Renal cortex interstitium (tissue), 11 donors: Measurements from ENCODE around the gene RND2. TPM values are rescaled to one million over a fixed set of nuclear protein-coding genes. Genes with fewer than 3 reads are reported as not detected.
"Not testable (repeated sequence)": the region's sequence is repeated elsewhere in the genome, so short reads cannot be mapped to it uniquely, and the experiment has no call there.

Source experiments
- DNase-seq, 11 donors: peaks; one replicate each; pipeline ENCODE4 v3.0.0-alpha.2; 2013; ENCODE audit warnings: low read depth in 9 of 11, low spot score in 4 of 11; ENCODE audit errors: extremely low read depth in 1 of 11
- polyA plus RNA-seq, 3 donors: library from polyadenylated mRNA; unstranded; fragments of 120-200 nt; gene quantifications; one replicate each; pipeline ENCODE4 v1.2.1, GENCODE V29; 2013; ENCODE audit not compliant: insufficient read length in 3 of 3

Gene RND2
- polyA plus RNA-seq, 3 donors = 3.6 to 4.0 (median 3.9) TPM

DNA sequence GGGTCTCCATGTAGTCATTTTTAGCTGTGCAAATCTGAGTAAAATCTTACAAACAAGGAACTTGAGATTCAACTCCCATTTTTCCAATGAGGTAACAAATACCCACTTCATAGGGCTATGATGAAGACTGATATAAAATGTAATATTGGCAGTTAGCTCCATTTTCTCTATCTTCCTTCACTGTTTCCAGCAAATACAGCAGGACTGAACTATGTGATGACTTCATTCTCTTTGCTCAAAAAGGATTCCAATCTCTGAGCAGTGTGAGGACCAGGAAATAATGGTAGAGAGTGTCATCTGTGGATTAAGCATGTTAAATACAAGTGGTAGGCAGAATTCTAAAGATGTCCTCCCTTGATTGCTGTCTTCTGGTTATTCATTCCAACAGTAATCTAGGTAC lies 18.3 kb downstream of the RND2 start:
- no peak for DNase-seq

DNA sequence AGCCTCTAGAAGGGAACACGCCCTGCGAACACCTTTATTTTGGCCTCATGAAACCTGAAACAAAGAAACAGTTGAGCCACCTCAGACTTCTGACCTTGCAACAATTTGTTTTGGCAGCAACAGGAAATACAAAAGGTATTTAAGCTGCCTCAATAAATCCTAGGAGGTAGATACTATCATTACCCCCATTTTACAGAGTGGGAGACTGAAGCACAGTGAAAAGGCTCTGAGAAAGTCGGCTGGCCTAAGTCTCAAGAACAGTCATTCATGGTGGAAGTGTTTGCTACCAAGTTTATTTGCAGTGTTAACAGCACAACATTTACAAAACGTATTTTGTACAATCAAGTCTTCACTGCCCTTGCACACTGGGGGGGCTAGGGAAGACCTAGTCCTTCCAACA lies 19.0 kb downstream of the RND2 start:
- no peak for DNase-seq

DNA sequence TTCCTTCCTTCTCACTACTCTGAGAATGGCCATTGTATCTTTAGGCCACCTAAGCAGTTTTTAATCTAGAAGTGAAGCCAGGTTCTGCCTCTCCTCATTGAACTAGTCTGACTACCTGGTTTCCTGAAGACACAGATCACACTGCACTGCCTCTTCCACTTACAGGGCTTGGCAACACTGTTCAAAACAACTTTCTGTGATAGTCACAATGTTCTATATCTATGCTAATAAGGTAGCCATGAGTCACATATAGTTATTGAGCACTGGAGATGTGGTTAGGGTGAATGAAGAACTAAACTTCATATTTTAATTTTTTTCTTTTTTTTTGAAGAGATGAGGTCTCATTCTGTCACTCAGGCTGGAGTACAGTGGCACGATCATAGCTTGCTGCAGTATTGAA lies 26.9 kb downstream of the RND2 start:
- no peak for DNase-seq

DNA sequence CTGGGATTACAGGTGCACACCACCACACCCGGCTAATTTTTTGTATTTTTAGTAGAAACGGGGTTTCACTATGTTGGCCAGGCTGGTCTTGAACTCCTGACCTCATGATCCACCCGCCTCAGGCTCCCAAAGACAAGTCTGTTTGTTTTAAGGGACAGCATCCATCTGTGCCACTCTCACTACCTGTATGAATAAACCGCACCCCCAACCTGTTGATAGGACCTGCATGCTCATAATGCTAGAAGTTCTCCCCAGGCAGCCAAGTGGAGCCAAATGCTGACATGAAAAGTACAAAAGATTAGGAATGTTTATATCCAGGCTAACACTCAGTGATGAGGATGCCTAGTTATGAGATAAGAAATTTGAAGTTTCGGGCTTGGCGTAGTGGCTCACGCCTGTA lies 28.0 kb downstream of the RND2 start:
- not testable (repeated sequence) for DNase-seq

DNA sequence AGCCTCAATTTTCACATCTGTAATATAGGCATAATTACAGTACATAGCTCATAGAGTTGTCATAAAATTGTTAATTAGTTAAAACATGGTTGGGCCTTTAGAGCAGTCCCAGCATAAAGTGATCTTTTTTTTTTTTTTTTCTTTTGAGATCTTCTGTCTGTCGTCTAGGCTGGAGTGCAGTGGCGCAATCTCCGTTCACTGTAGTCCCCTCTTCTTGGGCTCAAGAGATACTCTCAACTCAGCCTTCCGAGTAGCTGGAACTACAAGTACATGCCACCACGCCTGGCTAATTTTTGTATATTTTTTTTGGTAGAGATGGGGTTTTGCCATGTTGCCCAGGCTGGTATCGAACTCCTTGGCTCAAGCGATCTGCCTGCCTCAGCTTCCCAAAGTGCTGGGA lies 31.0 kb downstream of the RND2 start:
- DNase-seq = no peak

DNA sequence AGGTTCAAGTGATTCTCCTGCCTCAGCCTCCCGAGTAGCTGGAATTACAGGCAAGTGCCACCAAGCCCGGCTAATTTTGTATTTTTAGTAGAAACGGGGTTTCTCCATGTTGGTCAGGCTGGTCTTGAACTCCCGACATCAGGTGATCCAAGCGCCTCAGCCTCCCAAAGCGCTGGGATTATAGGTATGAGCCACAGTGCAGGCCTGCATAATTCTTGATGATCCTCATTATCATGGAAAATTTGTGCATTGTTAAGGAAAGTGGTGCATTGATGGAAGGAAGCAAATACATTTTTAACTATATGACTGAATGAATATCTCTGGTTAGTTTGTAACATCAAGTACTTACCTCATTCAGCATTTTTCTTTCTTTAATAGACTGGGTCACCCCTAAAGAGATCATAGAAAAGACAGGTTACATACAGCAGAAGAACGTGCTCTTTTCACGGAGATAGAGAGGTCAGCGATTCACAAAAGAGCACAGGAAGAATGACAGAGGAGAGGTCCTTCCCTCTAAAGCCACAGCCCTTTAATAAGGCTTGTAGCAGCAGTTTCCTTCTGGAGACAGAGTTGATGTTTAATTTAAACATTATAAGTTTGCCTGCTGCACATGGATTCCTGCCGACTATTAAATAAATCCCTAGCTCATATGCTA lies 38.1 kb downstream of the RND2 start:
- no peak for DNase-seq

DNA sequence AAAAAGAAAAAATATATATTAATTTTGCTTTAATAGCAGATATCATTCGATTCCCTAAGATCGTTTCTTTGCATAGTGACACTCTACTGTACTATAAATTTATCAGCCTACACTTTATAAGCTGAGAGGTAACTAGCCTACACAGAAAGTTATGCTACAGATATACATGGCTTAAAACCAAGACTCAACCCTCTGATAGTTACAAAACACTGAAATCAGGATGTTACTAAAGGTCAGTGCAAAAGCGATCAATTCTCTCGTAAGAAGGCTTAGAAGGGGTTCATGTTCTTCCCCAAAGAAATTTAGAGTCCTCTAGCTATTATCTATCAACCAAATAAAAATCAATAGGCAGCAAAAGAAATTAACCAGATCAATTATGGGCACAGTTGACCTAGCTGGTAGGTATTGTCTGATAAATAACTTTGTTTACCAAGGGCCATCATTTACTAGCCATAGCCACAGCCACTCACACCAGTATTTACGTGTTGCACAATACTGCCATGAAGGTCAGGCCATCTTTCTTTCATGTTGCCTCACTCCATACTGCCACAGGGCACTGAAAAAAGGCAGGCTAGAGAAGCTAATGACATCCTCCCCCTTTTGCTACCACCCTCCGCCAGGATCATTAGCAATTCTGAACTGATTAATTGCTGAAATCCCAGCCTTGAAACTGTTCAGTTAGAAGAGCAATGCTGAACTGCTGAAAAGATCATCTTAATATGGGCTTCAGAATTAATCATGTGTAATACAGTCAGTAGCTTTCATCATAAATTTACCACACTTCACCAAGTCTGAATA lies 43.7 kb downstream of the RND2 start:
- DNase-seq = no peak

DNA sequence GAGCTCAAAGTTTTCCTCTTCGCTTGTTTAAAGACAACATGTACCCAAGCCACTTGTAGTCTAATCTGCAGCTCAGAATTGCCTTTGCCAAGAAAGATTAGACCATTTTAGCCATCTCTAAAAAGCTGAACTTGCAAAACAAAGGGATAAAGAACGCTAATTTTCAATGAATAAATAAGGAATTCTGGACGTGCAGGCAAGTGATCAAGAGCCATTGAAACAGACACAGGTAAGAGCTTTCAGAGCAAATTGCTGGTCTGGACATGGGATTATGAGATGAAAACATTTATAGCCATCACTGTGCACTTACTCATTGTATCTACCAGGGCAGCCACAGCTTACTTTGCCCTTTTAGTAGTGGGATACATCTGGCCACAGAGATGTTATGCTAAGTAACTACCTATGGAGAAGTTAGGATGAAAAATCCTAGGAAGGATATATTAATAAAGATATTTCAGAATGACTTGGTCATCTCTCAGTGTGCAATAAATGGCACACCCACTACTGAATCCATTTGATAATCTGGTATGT lies 44.4 kb downstream of the RND2 start:
- no peak for DNase-seq

DNA sequence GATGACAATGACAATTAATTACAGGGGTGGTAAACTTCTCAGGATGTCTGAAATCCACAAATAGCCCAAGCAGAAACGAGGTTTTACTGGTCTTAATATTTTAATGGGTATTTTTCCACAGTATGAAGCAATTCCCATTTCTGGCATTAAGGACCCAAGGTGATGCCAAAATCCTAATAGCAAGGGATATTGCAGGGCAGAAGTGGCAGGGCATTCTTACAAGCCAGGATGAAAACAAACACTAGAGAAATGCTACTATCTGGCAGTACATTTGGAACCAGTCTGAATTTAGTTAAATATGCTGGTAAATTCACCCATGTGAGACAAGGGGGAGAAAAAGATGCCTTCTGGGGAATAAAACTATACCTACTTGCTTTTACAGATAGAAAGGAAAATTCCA lies 45.2 kb downstream of the RND2 start:
- DNase-seq = no peak

DNA sequence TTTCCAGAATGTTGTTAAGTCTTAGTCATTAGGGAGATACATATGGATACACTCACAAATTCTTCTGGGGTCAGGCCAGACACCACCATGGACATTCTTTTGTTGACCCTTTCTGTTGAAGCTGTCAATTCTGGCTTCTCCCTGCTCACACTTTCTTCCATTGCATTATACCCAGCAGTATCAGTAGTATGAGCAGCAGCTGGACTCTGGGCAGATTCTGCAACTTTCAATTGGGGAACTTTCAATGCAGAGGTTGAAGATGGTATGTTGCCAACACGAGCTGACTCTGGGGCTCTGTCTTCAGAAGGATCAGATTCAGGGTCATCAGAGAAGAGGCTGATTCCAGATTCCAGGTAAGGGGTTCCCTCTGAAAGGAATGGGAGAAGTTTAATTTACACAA lies 45.8 kb downstream of the RND2 start:
- DNase-seq = no peak

DNA sequence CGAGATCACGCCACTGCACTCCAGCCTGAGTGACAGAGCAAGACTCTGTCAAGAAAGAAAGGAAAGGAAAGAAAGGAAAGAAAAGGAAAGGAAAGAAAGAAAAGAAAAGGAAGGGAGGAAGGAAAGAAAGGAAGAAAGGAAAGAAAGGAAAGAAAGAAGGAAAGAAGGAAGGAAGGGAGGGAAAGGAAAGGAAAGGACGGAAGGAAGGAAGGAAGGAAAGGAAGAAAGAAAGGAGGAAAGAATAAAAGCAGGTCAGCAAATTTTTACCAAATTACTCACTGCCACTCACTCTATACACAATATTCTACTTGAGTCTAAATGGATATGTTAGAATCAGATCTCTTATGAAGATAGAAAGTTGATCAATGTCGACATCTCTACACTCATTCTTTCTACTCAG lies 49.8 kb downstream of the RND2 start:
- DNase-seq = no peak

DNA sequence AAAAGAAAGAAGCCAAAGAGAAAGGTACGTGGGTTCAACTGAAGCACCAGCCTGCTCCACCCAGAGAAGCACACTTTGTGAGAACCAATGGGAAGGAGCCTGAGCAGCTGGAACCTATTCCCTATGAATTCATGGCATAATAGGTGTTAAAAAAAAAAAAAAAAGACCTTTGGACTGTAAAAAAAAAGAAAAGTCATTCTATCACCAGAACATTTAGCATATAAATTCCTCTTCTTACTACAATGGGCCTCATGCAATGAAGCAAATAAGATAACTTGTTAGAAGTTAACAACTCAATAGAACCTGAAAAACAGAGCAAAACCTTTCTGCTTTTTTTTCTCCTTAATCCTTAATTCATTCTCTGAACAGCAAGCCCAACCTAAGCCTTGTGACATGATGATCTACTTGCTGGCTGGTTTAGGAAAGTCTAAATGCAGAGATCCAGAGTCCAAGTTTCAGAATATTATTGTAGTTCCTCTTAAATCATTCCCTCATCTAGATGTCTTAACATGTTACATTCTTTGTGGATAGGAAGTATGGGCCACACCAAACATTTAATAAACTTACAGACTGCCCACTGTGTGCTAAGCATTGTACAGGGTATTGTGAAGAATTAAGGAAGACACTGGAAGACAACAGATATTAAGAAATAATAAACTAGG lies 54.7 kb downstream of the RND2 start:
- no peak for DNase-seq

Other genes with a start within 250 kb of the RND2 start
- gene WNK4, start 244.6 kb upstream of the RND2 start, polyA plus RNA-seq = 10 to 100 TPM in 1 of 3 donors, 1 to 10 TPM in 2; 7.1 to 16.8 (median 7.8) TPM
- gene COA3, start 226.5 kb upstream of the RND2 start, polyA plus RNA-seq = 100 to 1,000 TPM; 150 to 167 (median 159) TPM
- gene CNTD1, start 226.4 kb upstream of the RND2 start, polyA plus RNA-seq = 1 to 10 TPM; 1.4 to 3.4 (median 2.2) TPM
- gene BECN1, start 200.9 kb upstream of the RND2 start, polyA plus RNA-seq = 10 to 100 TPM; 70.2 to 76.5 (median 74.2) TPM
- 100 to 1,000 TPM in 2 of 3 donors, 10 to 100 TPM in 1; 96.0 to 115 (median 110) TPM for gene PSME3, start 191.8 kb upstream of the RND2 start, polyA plus RNA-seq
- 1 to 10 TPM in 2 of 3 donors, under 1 TPM in 1; 0.92 to 1.5 (median 1.1) TPM for gene AOC2, start 180.7 kb upstream of the RND2 start, polyA plus RNA-seq
- 1 to 10 TPM; 4.8 to 6.3 (median 5.3) TPM for gene AOC3, start 174.0 kb upstream of the RND2 start, polyA plus RNA-seq
- 1 to 10 TPM; 6.2 to 9.6 (median 9.5) TPM for gene G6PC1, start 124.4 kb upstream of the RND2 start, polyA plus RNA-seq
- gene AARSD1, start 60.8 kb upstream of the RND2 start, polyA plus RNA-seq = 10 to 100 TPM; 57.3 to 76.0 (median 60.5) TPM
- 1 to 10 TPM; 1.8 to 3.2 (median 3.2) TPM for gene PTGES3L, start 45.2 kb upstream of the RND2 start, polyA plus RNA-seq
- 10 to 100 TPM; 16.8 to 18.1 (median 17.1) TPM for gene RUNDC1, start 44.7 kb upstream of the RND2 start, polyA plus RNA-seq
- gene RPL27, start 26.8 kb upstream of the RND2 start, polyA plus RNA-seq = 1,000 to 10,000 TPM; 1,334 to 1,508 (median 1,422) TPM
- 10 to 100 TPM in 2 of 3 donors, 1 to 10 TPM in 1; 9.3 to 12.9 (median 11.0) TPM for gene IFI35, start 18.4 kb upstream of the RND2 start, polyA plus RNA-seq
- 100 to 1,000 TPM; 113 to 134 (median 129) TPM for gene VAT1, start 2.8 kb upstream of the RND2 start, polyA plus RNA-seq
- 10 to 100 TPM; 15.8 to 17.7 (median 16.5) TPM for gene BRCA1, start 100.1 kb downstream of the RND2 start, polyA plus RNA-seq
- gene NBR1, start 146.0 kb downstream of the RND2 start, polyA plus RNA-seq = 100 to 1,000 TPM; 107 to 122 (median 122) TPM
- gene TMEM106A, start 186.6 kb downstream of the RND2 start, polyA plus RNA-seq = 10 to 100 TPM; 15.2 to 30.7 (median 17.3) TPM
- 10 to 100 TPM; 11.3 to 42.6 (median 12.3) TPM for gene CCDC200, start 203.4 kb downstream of the RND2 start, polyA plus RNA-seq
- not detected for gene RNU2-1, start 208.7 kb downstream of the RND2 start, polyA plus RNA-seq